ENCODE results near the gene OSBPL8. TPM values are rescaled to one million over a fixed set of nuclear protein-coding genes. Genes with fewer than 3 reads are reported as not detected.
A peak's percentile ranks its signal among the peaks of the same experiment; 100 is the strongest.

The OSBPL8 gene
- total and polyA plus RNA-seq, 2 of the 8 experiments (the other 6 are each of a cell fraction or from before 2014, with no cell fraction given), result 10.9 to 81.1 TPM

GRCh38 chr12:76559400-76560085 lies at the start of gene OSBPL8 (continued):
- TF ChIP-seq HDAC2 (IDR thresholded peaks at IDR 0.05; ENCODE audit: borderline replicate concordance in 1 of 2, low read depth in 2 of 2, low read length in 2 of 2) (no peak), FOSL1 (IDR thresholded peaks at IDR 0.05; ENCODE audit: insufficient read depth, low read depth, low read length) (no peak), TBP (IDR thresholded peaks at IDR 0.05; ENCODE audit: low read depth, low read length) (peak; percentile 80), CTCF (IDR thresholded peaks at IDR 0.05; ENCODE audit: control extremely low read depth in 1 of 3, insufficient read depth in 1 of 3, low read depth in 1 of 3, low read length in 3 of 3) (peak; percentile 10 to 31 (median 18); a peak in 3 of 4 replicates), BACH1 (IDR thresholded peaks at IDR 0.05; ENCODE audit: low read length) (no peak), SRF (IDR thresholded peaks at IDR 0.05; ENCODE audit: low read depth, low read length) (peak; percentile 73), SIRT6 (IDR thresholded peaks at IDR 0.05; ENCODE audit: low read length) (no peak), PHF8 (conservative IDR thresholded peaks at IDR 0.05; ENCODE audit: low read depth, low read length) (peak; percentile 75; the same call in 1 of the 2 replicates), MAX (IDR thresholded peaks at IDR 0.05) (peak; percentile 87), SP2 (IDR thresholded peaks at IDR 0.05; ENCODE audit: low read length) (no peak), KDM4A (IDR thresholded peaks at IDR 0.05; ENCODE audit: low read depth, low read length, severe bottlenecking) (peak; percentile 82), TAF7 (optimal IDR thresholded peaks at IDR 0.05; ENCODE audit: borderline replicate concordance, low read depth, low read length) (peak; percentile 41), GTF2F1 (IDR thresholded peaks at IDR 0.05; ENCODE audit: borderline replicate concordance, low read depth, low read length) (peak; percentile 46; the same call in 1 of the 2 replicates), CHD2 (IDR thresholded peaks at IDR 0.05; ENCODE audit: low read length) (no peak), CTBP2 (IDR thresholded peaks at IDR 0.05; ENCODE audit: borderline replicate concordance, insufficient read depth, insufficient read length, low read length) (no peak), KDM1A (IDR thresholded peaks at IDR 0.05; ENCODE audit: borderline replicate concordance, low read length) (no peak), SIN3A (conservative IDR thresholded peaks at IDR 0.05 in 1 of 2, IDR thresholded peaks at IDR 0.05 in 1 of 2; ENCODE audit: low read depth in 1 of 2, low read length in 2 of 2) (peak; percentile 85 to 86; a peak in 2 of 4 replicates), CBX5 (IDR thresholded peaks at IDR 0.05; ENCODE audit: low read depth, low read length) (no peak), NANOG (IDR thresholded peaks at IDR 0.05; ENCODE audit: insufficient read depth, low read depth, low read length, poor library complexity, severe bottlenecking) (no peak), HDAC6 (IDR thresholded peaks at IDR 0.05; ENCODE audit: low read depth, low read length) (no peak)

All from H1 (cell line).